HEK293 (cell line): ENCODE data around the gene METTL25.

Source experiments
- CTCF ChIA-PET: fragments of 350-600 bp; formaldehyde crosslinking; extraction: SDS; loops from one replicate; lab custom pipeline; 2021; ENCODE audit warnings: antibody characterized with exemption; lab: Yijun Ruan, JAX
- POLR2A ChIA-PET: fragments of 300-600 bp; formaldehyde crosslinking; extraction: SDS; loops from one replicate; lab custom pipeline; 2020; ENCODE audit warnings: antibody characterized with exemption, inconsistent platforms; lab: Yijun Ruan, JAX
- H3K27ac ChIP-seq: fragments of 200-500 bp; sonication (Bioruptor generic); 2 replicates; pipeline ENCODE4 v1.5.1; 2014; ENCODE audit warnings: low read depth, low read length, control low read depth, inconsistent platforms; ENCODE audit errors: extremely low read depth
- H3K36me3 ChIP-seq, 2 experiments: fragments of 200-500 bp in 1 of 2; sonication (Bioruptor generic) in 1 of 2; 1 replicate in 1 of 2; 2 replicates in 1 of 2; pipeline ENCODE4 v1.5.1; 2014 to 2017; ENCODE audit warnings: inconsistent platforms in 2 of 2, low read length in 2 of 2; ENCODE audit not compliant: control insufficient read depth in 2 of 2, insufficient read depth in 1 of 2
- H3K4me1 ChIP-seq: fragments of 200-500 bp; sonication (Bioruptor generic); 2 replicates; pipeline ENCODE4 v1.5.1; 2014; ENCODE audit warnings: mild to moderate bottlenecking, low read length, inconsistent platforms; ENCODE audit not compliant: control insufficient read depth, insufficient read depth
- H3K4me3 ChIP-seq: 2 replicates; pipeline ENCODE4 v1.5.1; 2011; ENCODE audit warnings: low read depth, mild to moderate bottlenecking, control low read depth, low read length, moderate library complexity
- H3K9me3 ChIP-seq: fragments of 200-500 bp; sonication (Bioruptor generic); 2 replicates; pipeline ENCODE4 v1.5.1; 2014; ENCODE audit warnings: low read depth, low read length, inconsistent platforms; ENCODE audit not compliant: control insufficient read depth, insufficient read depth
- FEZF1 ChIP-seq: fragments of 450-650 bp; formaldehyde crosslinking; IDR thresholded peaks from 2 replicates; pipeline ENCODE4 v1.5.1; 2016; ENCODE audit warnings: missing biosample characterization, missing genetic modification characterization
- RBAK ChIP-seq: fragments of 450-650 bp; formaldehyde crosslinking; IDR thresholded peaks from 2 replicates; pipeline ENCODE4 v1.5.1; 2016; ENCODE audit warnings: missing biosample characterization, missing genetic modification characterization
- SCRT2 ChIP-seq: fragments of 450-650 bp; formaldehyde crosslinking; IDR thresholded peaks from 2 replicates; pipeline ENCODE4 v1.5.1; 2016; ENCODE audit warnings: missing biosample characterization, missing genetic modification characterization
- ZBTB8A ChIP-seq: fragments of 450-650 bp; formaldehyde crosslinking; IDR thresholded peaks from 2 replicates; pipeline ENCODE4 v1.5.1; 2016; ENCODE audit warnings: missing biosample characterization, missing genetic modification characterization
- ZNF112 ChIP-seq: fragments of 450-650 bp; formaldehyde crosslinking; IDR thresholded peaks from 2 replicates; pipeline ENCODE4 v1.5.0; 2017; ENCODE audit warnings: missing biosample characterization, missing genetic modification characterization
- ZNF121 ChIP-seq: fragments of 450-650 bp; formaldehyde crosslinking; IDR thresholded peaks from 2 replicates; pipeline ENCODE4 v1.5.1; 2016; ENCODE audit warnings: missing biosample characterization, missing genetic modification characterization
- ZNF155 ChIP-seq: fragments of 450-650 bp; formaldehyde crosslinking; IDR thresholded peaks from 2 replicates; pipeline ENCODE4 v1.5.1; 2016; ENCODE audit warnings: missing biosample characterization, missing genetic modification characterization
- ZNF18 ChIP-seq: fragments of 450-650 bp; formaldehyde crosslinking; IDR thresholded peaks from 2 replicates; pipeline ENCODE4 v1.5.1; 2016; ENCODE audit warnings: missing biosample characterization, missing genetic modification characterization
- ZNF248 ChIP-seq: fragments of 450-650 bp; formaldehyde crosslinking; IDR thresholded peaks from 2 replicates; pipeline ENCODE4 v1.5.1; 2017; ENCODE audit warnings: missing biosample characterization, missing genetic modification characterization
- ZNF266 ChIP-seq: fragments of 450-650 bp; formaldehyde crosslinking; IDR thresholded peaks from 2 replicates; pipeline ENCODE4 v1.5.1; 2016; ENCODE audit warnings: missing biosample characterization, missing genetic modification characterization, low read depth
- ZNF433 ChIP-seq: fragments of 450-650 bp; formaldehyde crosslinking; IDR thresholded peaks from 2 replicates; pipeline ENCODE4 v1.5.1; 2016; ENCODE audit warnings: missing biosample characterization, missing genetic modification characterization, low read depth
- ZNF548 ChIP-seq: fragments of 450-650 bp; formaldehyde crosslinking; IDR thresholded peaks from 2 replicates; pipeline ENCODE4 v1.5.1; 2016; ENCODE audit warnings: missing biosample characterization, missing genetic modification characterization
- ZNF704 ChIP-seq: fragments of 450-650 bp; formaldehyde crosslinking; IDR thresholded peaks from 2 replicates; pipeline ENCODE4 v1.5.1; 2016; ENCODE audit warnings: missing biosample characterization, missing genetic modification characterization
- TF ChIP-seq, protein P1 (sequence below): fragments of 450-650 bp; formaldehyde crosslinking; IDR thresholded peaks from 2 replicates; pipeline ENCODE4 v1.5.1; 2017; ENCODE audit warnings: missing biosample characterization, missing genetic modification characterization
- TF ChIP-seq, protein P2 (sequence below): fragments of 450-650 bp; formaldehyde crosslinking; IDR thresholded peaks from 2 replicates; pipeline ENCODE4 v1.5.1; 2016; ENCODE audit warnings: missing biosample characterization, missing genetic modification characterization
- TF ChIP-seq, protein P3 (sequence below): fragments of 450-650 bp; formaldehyde crosslinking; IDR thresholded peaks from 2 replicates; pipeline ENCODE4 v1.5.1; 2016; ENCODE audit warnings: missing biosample characterization, missing genetic modification characterization

METTL25 gene

GRCh38 chr12:82522762-82523161 is 164.4 kb downstream of the METTL25 start (continued):
- TF ChIP-seq, protein P1, sequence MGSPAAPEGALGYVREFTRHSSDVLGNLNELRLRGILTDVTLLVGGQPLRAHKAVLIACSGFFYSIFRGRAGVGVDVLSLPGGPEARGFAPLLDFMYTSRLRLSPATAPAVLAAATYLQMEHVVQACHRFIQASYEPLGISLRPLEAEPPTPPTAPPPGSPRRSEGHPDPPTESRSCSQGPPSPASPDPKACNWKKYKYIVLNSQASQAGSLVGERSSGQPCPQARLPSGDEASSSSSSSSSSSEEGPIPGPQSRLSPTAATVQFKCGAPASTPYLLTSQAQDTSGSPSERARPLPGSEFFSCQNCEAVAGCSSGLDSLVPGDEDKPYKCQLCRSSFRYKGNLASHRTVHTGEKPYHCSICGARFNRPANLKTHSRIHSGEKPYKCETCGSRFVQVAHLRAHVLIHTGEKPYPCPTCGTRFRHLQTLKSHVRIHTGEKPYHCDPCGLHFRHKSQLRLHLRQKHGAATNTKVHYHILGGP (tag by site-specific recombination): no peak
- no peak for TF ChIP-seq ZNF248 (tag by site-specific recombination)
- no peak for TF ChIP-seq ZNF112 (tag by site-specific recombination)

GRCh38 chr12:82523996-82524395 is 165.7 kb downstream of the METTL25 start:
- no peaks in the 10 kb centered on the region for H3K4me1 ChIP-seq
- TF ChIP-seq ZNF266 (tag by site-specific recombination) (no peak), ZNF121 (tag by site-specific recombination) (no peak), ZNF704 (no peak), ZNF548 (no peak), ZNF155 (tag by site-specific recombination) (no peak), ZBTB8A (tag by site-specific recombination) (no peak), ZNF18 (tag by site-specific recombination) (no peak), FEZF1 (tag by site-specific recombination) (no peak), ZNF433 (tag by site-specific recombination) (no peak), SCRT2 (tag by site-specific recombination) (no peak), RBAK (tag by site-specific recombination) (no peak)
- TF ChIP-seq, protein P2, sequence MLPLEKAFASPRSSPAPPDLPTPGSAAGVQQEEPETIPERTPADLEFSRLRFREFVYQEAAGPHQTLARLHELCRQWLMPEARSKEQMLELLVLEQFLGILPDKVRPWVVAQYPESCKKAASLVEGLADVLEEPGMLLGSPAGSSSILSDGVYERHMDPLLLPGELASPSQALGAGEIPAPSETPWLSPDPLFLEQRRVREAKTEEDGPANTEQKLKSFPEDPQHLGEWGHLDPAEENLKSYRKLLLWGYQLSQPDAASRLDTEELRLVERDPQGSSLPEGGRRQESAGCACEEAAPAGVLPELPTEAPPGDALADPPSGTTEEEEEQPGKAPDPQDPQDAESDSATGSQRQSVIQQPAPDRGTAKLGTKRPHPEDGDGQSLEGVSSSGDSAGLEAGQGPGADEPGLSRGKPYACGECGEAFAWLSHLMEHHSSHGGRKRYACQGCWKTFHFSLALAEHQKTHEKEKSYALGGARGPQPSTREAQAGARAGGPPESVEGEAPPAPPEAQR (tag by site-specific recombination): no peak
- TF ChIP-seq, protein P3, sequence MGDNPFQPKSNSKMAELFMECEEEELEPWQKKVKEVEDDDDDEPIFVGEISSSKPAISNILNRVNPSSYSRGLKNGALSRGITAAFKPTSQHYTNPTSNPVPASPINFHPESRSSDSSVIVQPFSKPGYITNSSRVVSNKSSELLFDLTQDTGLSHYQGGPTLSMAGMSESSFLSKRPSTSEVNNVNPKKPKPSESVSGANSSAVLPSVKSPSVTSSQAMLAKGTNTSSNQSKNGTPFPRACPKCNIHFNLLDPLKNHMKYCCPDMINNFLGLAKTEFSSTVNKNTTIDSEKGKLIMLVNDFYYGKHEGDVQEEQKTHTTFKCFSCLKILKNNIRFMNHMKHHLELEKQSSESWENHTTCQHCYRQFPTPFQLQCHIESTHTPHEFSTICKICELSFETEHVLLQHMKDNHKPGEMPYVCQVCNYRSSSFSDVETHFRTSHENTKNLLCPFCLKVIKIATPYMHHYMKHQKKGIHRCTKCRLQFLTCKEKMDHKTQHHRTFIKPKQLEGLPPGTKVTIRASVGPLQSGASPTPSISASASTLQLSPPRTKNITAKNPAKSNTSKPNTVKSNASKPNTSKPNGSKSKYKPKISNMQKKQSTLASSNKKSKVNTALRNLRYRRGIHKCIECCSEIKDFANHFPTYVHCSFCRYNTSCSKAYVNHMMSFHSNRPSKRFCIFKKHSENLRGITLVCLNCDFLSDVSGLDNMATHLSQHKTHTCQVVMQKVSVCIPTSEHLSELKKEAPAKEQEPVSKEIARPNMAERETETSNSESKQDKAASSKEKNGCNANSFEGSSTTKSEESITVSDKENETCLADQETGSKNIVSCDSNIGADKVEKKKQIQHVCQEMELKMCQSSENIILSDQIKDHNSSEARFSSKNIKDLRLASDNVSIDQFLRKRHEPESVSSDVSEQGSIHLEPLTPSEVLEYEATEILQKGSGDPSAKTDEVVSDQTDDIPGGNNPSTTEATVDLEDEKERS (tag by site-specific recombination): no peak
- H3K36me3 ChIP-seq: no peaks in the 10 kb centered on the region
- ChIA-PET CTCF (interaction anchor here (0.9 kb wide), 1 partner anchor 99 kb away, joined by 3 read pairs; no protein-coding TSS in a partner anchor), POLR2A (no interaction called here)
- no peak overlapping the region for H3K4me3 ChIP-seq
- H3K9me3 ChIP-seq: no peaks in the 10 kb centered on the region
- no peak overlapping the region for H3K27ac ChIP-seq
